Testis (tissue), 3 donors: ENCODE measurements around the gene RAD23A. TPM values are rescaled to one million over a fixed set of nuclear protein-coding genes. Genes with fewer than 3 reads are reported as not detected.

ENCODE experiments used
- DNase-seq: peaks from one replicate; pipeline ENCODE4 v3.0.0-alpha.2; 2019
- H3K27ac ChIP-seq, 2 donors: fragments of 200-600 bp; sonication (generic); one replicate each; pipeline ENCODE4 v1.5.1; 2019
- H3K27me3 ChIP-seq: fragments of 200-600 bp; sonication (generic); one replicate; pipeline ENCODE4 v1.5.1; 2019
- H3K36me3 ChIP-seq: fragments of 200-600 bp; sonication (generic); one replicate; pipeline ENCODE4 v1.5.1; 2017; ENCODE audit warnings: low read depth; ENCODE audit errors: missing control alignments
- H3K4me1 ChIP-seq: fragments of 200-600 bp; sonication (generic); one replicate; pipeline ENCODE4 v1.5.1; 2019
- H3K4me3 ChIP-seq, 2 donors: fragments of 200-600 bp; sonication (generic); one replicate each; pipeline ENCODE4 v1.5.1; 2017 to 2019
- H3K9me3 ChIP-seq: fragments of 200-600 bp; sonication (generic); one replicate; pipeline ENCODE4 v1.5.1; 2017
- POLR2A ChIP-seq: fragments of 450-650 bp; IDR thresholded peaks from one replicate; pipeline ENCODE4 v1.6.1; 2017; ENCODE audit warnings: antibody characterized with exemption, mild to moderate bottlenecking, moderate library complexity
- WGBS, 2 donors: methylation state at CpG; one replicate each; pipeline ENCODE4 v1.1.5; 2018; 5-methylcytosine and 5-hydroxymethylcytosine counted together
- intact Hi-C: fragments of 100-400 bp; cut with DNase I; formaldehyde crosslinking; loops from one replicate; pipeline ENCODE4 v1.15.1; 2023; ENCODE audit warnings: low total_unique reads
- polyA plus RNA-seq: library from polyadenylated mRNA; stranded (reverse); fragments of 350-450 nt; fragmentation: Illumina TruSeq; extraction: RNeasy Lipid Tissue Mini Kit (QIAGEN cat#74804); gene quantifications from one replicate; pipeline ENCODE4 v1.2.3, GENCODE V29; 2014; ENCODE audit warnings: low read depth, low replicate concordance; ENCODE audit not compliant: insufficient read depth
- total RNA-seq, 2 donors: library from RNA; depleted of rRNA; stranded (reverse); fragments of >200 nt; gene quantifications; one replicate each; pipeline ENCODE4 v1.2.3, GENCODE V29; 2016
- TF ChIP-seq, protein P1 (sequence below), 3 experiments: fragments of 450-650 bp in 2 of 3; fragments of 200-600 bp in 1 of 3; sonication (generic) in 1 of 3; IDR thresholded peaks; one replicate each; pipeline ENCODE4 v1.5.1; 2016 to 2019; ENCODE audit warnings: antibody characterized with exemption in 3 of 3, mild to moderate bottlenecking in 2 of 3, moderate library complexity in 1 of 3

Gene RAD23A
- total and polyA plus RNA-seq, 3 donors from 2014 or later, result 114 to 174 (median 136) TPM

DNA sequence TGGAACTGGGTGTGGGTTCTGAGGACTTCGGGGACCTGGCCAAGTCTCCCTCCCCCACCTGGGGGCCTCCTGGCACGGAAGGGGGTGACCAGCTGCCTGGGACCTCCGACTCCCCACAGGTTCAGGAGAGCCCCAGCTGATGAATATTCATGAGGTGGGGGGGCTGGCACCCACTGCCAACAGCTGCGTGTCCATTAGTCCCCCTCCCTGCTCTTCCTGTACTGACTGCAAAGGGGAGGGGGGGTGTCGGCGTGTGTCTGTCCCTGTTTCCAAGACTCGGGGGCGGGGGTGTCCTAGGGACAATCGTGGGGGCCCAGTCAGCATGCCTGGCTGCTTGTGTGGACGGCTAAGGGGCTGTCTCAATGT lies 39.0 kb downstream of the RAD23A start:
- Histone ChIP-seq H3K36me3 (no peaks in the 10 kb centered on the region), H3K9me3 (no peaks in the 10 kb centered on the region), H3K4me3 (no peak overlapping the region), H3K4me1 (no peaks in the 10 kb centered on the region), H3K27me3 (no peaks in the 10 kb centered on the region), H3K27ac (no peak overlapping the region)
- intact Hi-C loops, result loop anchor here (2.0 to 5.0 kb wide), 2 partner anchors 78 to 108 kb away; no protein-coding TSS in a partner anchor
- WGBS, 2 donors, result 51 to 66% methylated on average over 5 to 10 of the region's 10 CpGs
- TF ChIP-seq, protein P1, sequence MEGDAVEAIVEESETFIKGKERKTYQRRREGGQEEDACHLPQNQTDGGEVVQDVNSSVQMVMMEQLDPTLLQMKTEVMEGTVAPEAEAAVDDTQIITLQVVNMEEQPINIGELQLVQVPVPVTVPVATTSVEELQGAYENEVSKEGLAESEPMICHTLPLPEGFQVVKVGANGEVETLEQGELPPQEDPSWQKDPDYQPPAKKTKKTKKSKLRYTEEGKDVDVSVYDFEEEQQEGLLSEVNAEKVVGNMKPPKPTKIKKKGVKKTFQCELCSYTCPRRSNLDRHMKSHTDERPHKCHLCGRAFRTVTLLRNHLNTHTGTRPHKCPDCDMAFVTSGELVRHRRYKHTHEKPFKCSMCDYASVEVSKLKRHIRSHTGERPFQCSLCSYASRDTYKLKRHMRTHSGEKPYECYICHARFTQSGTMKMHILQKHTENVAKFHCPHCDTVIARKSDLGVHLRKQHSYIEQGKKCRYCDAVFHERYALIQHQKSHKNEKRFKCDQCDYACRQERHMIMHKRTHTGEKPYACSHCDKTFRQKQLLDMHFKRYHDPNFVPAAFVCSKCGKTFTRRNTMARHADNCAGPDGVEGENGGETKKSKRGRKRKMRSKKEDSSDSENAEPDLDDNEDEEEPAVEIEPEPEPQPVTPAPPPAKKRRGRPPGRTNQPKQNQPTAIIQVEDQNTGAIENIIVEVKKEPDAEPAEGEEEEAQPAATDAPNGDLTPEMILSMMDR (IDR thresholded peaks at IDR 0.05), result no peak
- TF ChIP-seq POLR2A, result no peak
- DNase-seq, result no peak

- DNase-seq, result peak; percentile 65
- TF ChIP-seq, protein P1 (IDR thresholded peaks at IDR 0.05), result no peak
- no peaks in the 10 kb centered on the region for H3K4me1 ChIP-seq
Measured at GRCh38 chr19:12985049-12985776, 39.6 kb downstream of the RAD23A start.

DNA sequence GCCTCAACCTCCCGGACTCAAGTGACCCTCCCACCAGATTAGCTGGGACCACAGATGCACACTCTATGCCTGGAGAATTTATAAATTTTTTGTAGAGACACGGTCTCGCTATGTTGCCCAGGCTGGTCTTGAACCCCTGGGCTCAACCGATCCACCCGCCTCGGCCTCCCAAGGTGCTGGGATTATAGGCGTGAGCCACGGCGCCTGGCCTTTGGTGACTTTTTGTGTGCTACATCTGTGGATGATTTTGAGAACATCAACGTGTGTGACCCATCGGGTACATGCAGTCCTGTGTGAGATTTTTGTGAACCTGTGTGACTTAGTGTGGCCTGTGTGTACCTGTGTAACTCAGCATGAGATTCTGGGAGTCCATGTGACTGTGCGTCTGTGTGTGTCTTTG lies 41.1 kb downstream of the RAD23A start:
- H3K36me3 ChIP-seq, result no peaks in the 10 kb centered on the region
- no peaks in the 10 kb centered on the region for H3K9me3 ChIP-seq
- no peak overlapping the region for H3K27ac ChIP-seq
- H3K4me3 ChIP-seq, result no peak overlapping the region
- WGBS, 2 donors, result 94% methylated on average over 10 to 12 of the region's 12 CpGs
- intact Hi-C loops, result no loop called here
- no peaks in the 10 kb centered on the region for H3K4me1 ChIP-seq
- DNase-seq, result no peak
- H3K27me3 ChIP-seq, result no peaks in the 10 kb centered on the region
- TF ChIP-seq, protein P1 (IDR thresholded peaks at IDR 0.05), result no peak
- no peak for TF ChIP-seq POLR2A

More at GRCh38 chr19:12985049-12985776, 39.6 kb downstream of the RAD23A start:
- no peak overlapping the region for H3K4me3 ChIP-seq
- WGBS, 2 donors, result 58 to 69% methylated on average over 13 to 16 of the region's 16 CpGs
- no peak overlapping the region for H3K27ac ChIP-seq
- intact Hi-C loops, result loop anchor here (2.0 kb wide), 1 partner anchor 108 kb away; no protein-coding TSS in a partner anchor
- no peaks in the 10 kb centered on the region for H3K36me3 ChIP-seq
- H3K9me3 ChIP-seq, result no peaks in the 10 kb centered on the region
- no peaks in the 10 kb centered on the region for H3K27me3 ChIP-seq

- TF ChIP-seq, protein P1 (IDR thresholded peaks at IDR 0.05), result no peak
- TF ChIP-seq POLR2A, result no peak
- Histone ChIP-seq H3K4me3 (no peak overlapping the region), H3K27ac (no peak overlapping the region), H3K36me3 (no peaks in the 10 kb centered on the region), H3K9me3 (no peaks in the 10 kb centered on the region), H3K4me1 (no peaks in the 10 kb centered on the region), H3K27me3 (no peaks in the 10 kb centered on the region)
- intact Hi-C loops, result no loop called here
- WGBS, 2 donors, result 86% methylated on average over 3 of the region's 3 CpGs
- DNase-seq, result no peak
Measured at GRCh38 chr19:12987190-12987589, 41.5 kb downstream of the RAD23A start.

- TF ChIP-seq, protein P1 (IDR thresholded peaks at IDR 0.05), result no peak
- TF ChIP-seq POLR2A, result no peak
- no peak overlapping the region for H3K4me3 ChIP-seq
- DNase-seq, result no peak
- H3K36me3 ChIP-seq, result no peaks in the 10 kb centered on the region
- no peak overlapping the region for H3K27ac ChIP-seq
- intact Hi-C loops, result no loop called here
- no peaks in the 10 kb centered on the region for H3K9me3 ChIP-seq
- no peaks in the 10 kb centered on the region for H3K27me3 ChIP-seq
- no peaks in the 10 kb centered on the region for H3K4me1 ChIP-seq
- WGBS, 2 donors, result 82 to 88% methylated on average over 4 to 10 of the region's 10 CpGs
Measured at GRCh38 chr19:12987781-12988180, 42.1 kb downstream of the RAD23A start.
